Lung (tissue), 12 donors: ENCODE results near the gene C3orf33. TPM values are rescaled to one million over a fixed set of nuclear protein-coding genes. Genes with fewer than 3 reads are reported as not detected.

Source experiments
- ATAC-seq: fragments of 200-7000 bp; cut with Tn5 transposase; one replicate; pipeline ENCODE4 v1.9.1; 2020; ENCODE audit warnings: moderate number of reproducible peaks; ENCODE audit not compliant: insufficient read depth, low FRiP score
- DNase-seq, 3 donors: peaks; one replicate each; pipeline ENCODE4 v3.0.0-alpha.2; 2013 to 2017
- H3K27ac ChIP-seq, 2 donors: one replicate each; pipeline ENCODE4 v1.5.1; 2013; ENCODE audit warnings: mild to moderate bottlenecking in 2 of 2, moderate library complexity in 2 of 2, control low read depth in 1 of 2, inconsistent platforms in 1 of 2, low read depth in 1 of 2, low read length in 1 of 2
- H3K27me3 ChIP-seq, 3 donors: one replicate each; pipeline ENCODE4 v1.5.1; 2013; ENCODE audit warnings: low read length in 2 of 3; ENCODE audit not compliant: control insufficient read depth in 3 of 3, insufficient read depth in 3 of 3
- H3K36me3 ChIP-seq, 4 donors: one replicate each; pipeline ENCODE4 v1.5.1; 2013; ENCODE audit warnings: low read length in 4 of 4, mild to moderate bottlenecking in 1 of 4, moderate library complexity in 1 of 4; ENCODE audit not compliant: control insufficient read depth in 4 of 4, insufficient read depth in 4 of 4
- H3K4me1 ChIP-seq, 5 donors: one replicate each; pipeline ENCODE4 v1.5.1; 2013; ENCODE audit warnings: low read length in 5 of 5, mild to moderate bottlenecking in 2 of 5, moderate library complexity in 1 of 5; ENCODE audit not compliant: control insufficient read depth in 5 of 5, insufficient read depth in 5 of 5
- H3K4me3 ChIP-seq: one replicate; pipeline ENCODE4 v1.5.1; 2013; ENCODE audit warnings: mild to moderate bottlenecking, control low read depth, moderate library complexity
- H3K9ac ChIP-seq, 2 donors: one replicate each; pipeline ENCODE4 v1.5.1; 2013; ENCODE audit warnings: low read length in 2 of 2, control low read depth in 1 of 2; ENCODE audit not compliant: insufficient read depth in 1 of 2
- H3K9me3 ChIP-seq, 4 donors: one replicate each; pipeline ENCODE4 v1.5.1; 2013; ENCODE audit warnings: low read length in 3 of 4, mild to moderate bottlenecking in 1 of 4, moderate library complexity in 1 of 4; ENCODE audit not compliant: control insufficient read depth in 4 of 4, insufficient read depth in 3 of 4
- WGBS, 2 donors: extraction: QIAGEN DNeasy Blood & Tissue Kit; methylation state at CpG; one replicate each; pipeline ENCODE4 v1.1.7; 2013; 5-methylcytosine and 5-hydroxymethylcytosine counted together
- polyA plus RNA-seq, 2 donors: library from polyadenylated mRNA; stranded (reverse); fragments of 200-250 nt; gene quantifications; one replicate each; pipeline ENCODE4 v1.2.1, GENCODE V29; 2013
- total RNA-seq, 2 donors: library from RNA; depleted of rRNA in 1 of 2; stranded (reverse); fragments of >200 nt in 1 of 2; gene quantifications; one replicate each; pipeline ENCODE4 v1.2.1, GENCODE V29; 2014 to 2021
- TF ChIP-seq, protein P1 (sequence below): IDR thresholded peaks from 2 replicates; pipeline ENCODE4 v1.5.1; 2012; ENCODE audit warnings: mild to moderate bottlenecking; ENCODE audit errors: control extremely low read depth, extremely low read depth
- donor health status: control.
- donor health status: control.
- donor health status: Bipolar disorder and iron deficiency.
- donor health status: healthy.
- donor health status: DM: yes; HTN: yes; CAD: no.

C3orf33 gene
- total and polyA plus RNA-seq, 4 donors, result 2.3 to 4.9 (median 2.6) TPM

DNA sequence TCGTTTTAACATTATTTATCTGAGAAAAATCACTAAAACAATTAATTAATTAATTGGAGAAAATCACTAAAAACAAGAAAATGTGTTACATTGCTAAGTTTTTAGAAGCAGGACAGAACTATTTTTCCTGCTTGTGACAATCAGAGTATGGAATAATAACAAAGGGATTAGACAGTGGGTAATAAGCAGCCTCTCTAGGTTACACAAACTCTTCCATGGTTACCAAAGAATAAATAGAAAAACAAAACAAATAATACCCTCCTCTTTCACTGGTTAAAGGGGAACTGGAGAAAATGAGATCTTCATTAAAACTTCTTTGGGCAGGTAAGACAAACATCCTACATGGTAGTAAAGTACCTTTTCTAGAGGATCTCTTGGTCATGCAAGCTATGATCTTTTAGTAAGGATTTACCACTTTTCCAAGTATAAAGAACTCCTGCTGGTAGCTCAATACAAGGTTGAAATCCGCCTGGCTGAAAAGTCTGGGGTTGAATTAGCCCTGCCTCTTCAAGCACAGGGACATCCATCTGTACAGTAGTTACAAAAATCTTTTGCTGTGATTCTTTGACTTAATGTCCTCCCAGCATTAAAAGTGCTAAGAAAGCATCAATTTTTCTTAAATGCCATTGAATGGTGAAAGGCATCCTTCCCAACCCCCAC is 58.7 kb downstream of the C3orf33 start:
- H3K36me3 ChIP-seq, result no peaks in the 10 kb centered on the region
- TF ChIP-seq, protein P1, sequence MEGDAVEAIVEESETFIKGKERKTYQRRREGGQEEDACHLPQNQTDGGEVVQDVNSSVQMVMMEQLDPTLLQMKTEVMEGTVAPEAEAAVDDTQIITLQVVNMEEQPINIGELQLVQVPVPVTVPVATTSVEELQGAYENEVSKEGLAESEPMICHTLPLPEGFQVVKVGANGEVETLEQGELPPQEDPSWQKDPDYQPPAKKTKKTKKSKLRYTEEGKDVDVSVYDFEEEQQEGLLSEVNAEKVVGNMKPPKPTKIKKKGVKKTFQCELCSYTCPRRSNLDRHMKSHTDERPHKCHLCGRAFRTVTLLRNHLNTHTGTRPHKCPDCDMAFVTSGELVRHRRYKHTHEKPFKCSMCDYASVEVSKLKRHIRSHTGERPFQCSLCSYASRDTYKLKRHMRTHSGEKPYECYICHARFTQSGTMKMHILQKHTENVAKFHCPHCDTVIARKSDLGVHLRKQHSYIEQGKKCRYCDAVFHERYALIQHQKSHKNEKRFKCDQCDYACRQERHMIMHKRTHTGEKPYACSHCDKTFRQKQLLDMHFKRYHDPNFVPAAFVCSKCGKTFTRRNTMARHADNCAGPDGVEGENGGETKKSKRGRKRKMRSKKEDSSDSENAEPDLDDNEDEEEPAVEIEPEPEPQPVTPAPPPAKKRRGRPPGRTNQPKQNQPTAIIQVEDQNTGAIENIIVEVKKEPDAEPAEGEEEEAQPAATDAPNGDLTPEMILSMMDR, result no peak
- H3K9ac ChIP-seq, result no peak overlapping the region
- no peak overlapping the region for H3K27ac ChIP-seq
- 67 to 75% methylated on average over 2 of the region's 2 CpGs for WGBS, 2 donors
- H3K4me3 ChIP-seq, result no peak overlapping the region
- no peak for ATAC-seq
- peaks cover under 1 to 54% (median 44%) of the 10 kb centered on the region in 3 donors for H3K27me3 ChIP-seq
- DNase-seq, result peak in 1 of 3 donors; percentile 31
- no peaks in the 10 kb centered on the region for H3K9me3 ChIP-seq
- H3K4me1 ChIP-seq, result peaks cover 0 to 26% (median 2%) of the 10 kb centered on the region in 5 donors

DNA sequence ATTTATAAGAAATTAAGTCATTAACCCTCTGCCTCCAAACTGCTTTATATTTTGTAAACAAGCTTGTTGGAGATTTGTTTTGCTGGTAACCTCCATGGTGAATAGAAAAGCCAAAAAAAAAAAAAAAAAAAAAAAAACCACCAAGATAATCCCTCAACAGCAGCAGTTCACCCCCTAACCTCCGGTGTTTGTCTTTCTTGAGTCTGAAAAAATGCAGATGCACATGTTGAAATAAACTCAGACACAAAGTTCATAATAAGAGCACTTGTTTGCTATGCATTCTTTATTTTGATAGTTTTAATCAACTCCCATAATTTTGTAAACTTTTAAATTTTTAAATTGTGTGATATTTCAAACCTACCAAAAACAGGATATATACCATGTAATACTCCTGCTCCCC is 59.4 kb downstream of the C3orf33 start:
- Histone ChIP-seq H3K27ac (no peak overlapping the region), H3K9me3 (no peaks in the 10 kb centered on the region), H3K4me3 (no peak overlapping the region), H3K9ac (no peak overlapping the region), H3K27me3 (peaks cover 2 to 59% (median 49%) of the 10 kb centered on the region in 3 donors), H3K4me1 (peaks cover 0 to 26% (median 2%) of the 10 kb centered on the region in 5 donors), H3K36me3 (no peaks in the 10 kb centered on the region)
- no peak for DNase-seq
- no peak for ATAC-seq
- TF ChIP-seq, protein P1, result no peak
- 85 to 91% methylated on average over 1 of the region's 1 CpG for WGBS, 2 donors

DNA sequence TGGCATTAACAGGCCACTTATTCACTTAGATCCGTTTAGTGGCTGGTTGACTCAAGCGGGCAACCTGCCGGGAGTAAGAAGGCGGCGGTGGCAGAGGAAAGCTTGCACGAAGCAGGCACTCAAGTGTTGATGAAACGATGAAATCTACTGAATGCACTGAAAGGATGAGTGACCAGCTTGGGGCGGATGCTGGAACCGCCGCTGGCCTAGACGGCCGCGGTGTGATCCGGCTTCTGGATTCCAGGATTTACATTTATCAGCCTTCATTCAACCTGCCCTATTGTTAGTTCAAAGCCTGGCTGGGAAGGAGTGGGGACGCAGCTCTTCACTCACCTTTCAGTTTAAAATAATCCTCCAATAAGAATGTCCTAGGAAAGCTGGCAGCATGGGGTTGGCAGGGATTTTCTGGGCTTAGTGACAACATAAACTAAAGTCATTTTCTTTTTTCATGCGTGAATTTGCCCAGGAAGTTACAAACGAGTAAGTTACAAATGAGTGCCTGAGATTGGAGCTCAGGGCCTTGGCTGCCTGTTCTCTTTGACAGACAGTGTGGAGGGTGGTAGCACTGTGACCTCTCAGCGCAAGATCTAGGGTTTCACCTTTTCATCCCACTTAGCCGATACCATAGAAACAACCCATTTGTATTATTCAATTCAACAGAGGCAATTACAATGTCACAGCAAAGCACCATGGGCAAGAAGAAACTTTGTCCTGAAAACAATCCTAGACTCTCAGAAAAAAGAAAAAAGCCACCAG is 60.1 kb downstream of the C3orf33 start:
- Histone ChIP-seq H3K36me3 (no peaks in the 10 kb centered on the region), H3K9ac (no peak overlapping the region), H3K4me1 (peaks cover 0 to 26% (median 2%) of the 10 kb centered on the region in 5 donors), H3K4me3 (no peak overlapping the region), H3K9me3 (no peaks in the 10 kb centered on the region), H3K27ac (peak overlapping the region in 1 of 2 donors; percentile 57), H3K27me3 (peaks cover 2 to 61% (median 49%) of the 10 kb centered on the region in 3 donors)
- TF ChIP-seq, protein P1, result no peak
- ATAC-seq (no peak), DNase-seq (peak; percentile 41 to 55 (median 43))
- WGBS, 2 donors, result 19 to 24% methylated on average over 19 of the region's 19 CpGs
